HEK293 (cell line): ENCODE results near the gene OR2J3.

ENCODE experiments used
- CTCF ChIA-PET: fragments of 350-600 bp; formaldehyde crosslinking; extraction: SDS; loops from one replicate; lab custom pipeline; 2021; ENCODE audit warnings: antibody characterized with exemption; lab: Yijun Ruan, JAX
- POLR2A ChIA-PET: fragments of 300-600 bp; formaldehyde crosslinking; extraction: SDS; loops from one replicate; lab custom pipeline; 2020; ENCODE audit warnings: antibody characterized with exemption, inconsistent platforms; lab: Yijun Ruan, JAX
- H3K27ac ChIP-seq: fragments of 200-500 bp; sonication (Bioruptor generic); 2 replicates; pipeline ENCODE4 v1.5.1; 2014; ENCODE audit warnings: low read depth, low read length, control low read depth, inconsistent platforms; ENCODE audit errors: extremely low read depth
- H3K36me3 ChIP-seq, 2 experiments: fragments of 200-500 bp in 1 of 2; sonication (Bioruptor generic) in 1 of 2; 1 replicate in 1 of 2; 2 replicates in 1 of 2; pipeline ENCODE4 v1.5.1; 2014 to 2017; ENCODE audit warnings: inconsistent platforms in 2 of 2, low read length in 2 of 2; ENCODE audit not compliant: control insufficient read depth in 2 of 2, insufficient read depth in 1 of 2
- H3K4me1 ChIP-seq: fragments of 200-500 bp; sonication (Bioruptor generic); 2 replicates; pipeline ENCODE4 v1.5.1; 2014; ENCODE audit warnings: mild to moderate bottlenecking, low read length, inconsistent platforms; ENCODE audit not compliant: control insufficient read depth, insufficient read depth
- H3K4me3 ChIP-seq: 2 replicates; pipeline ENCODE4 v1.5.1; 2011; ENCODE audit warnings: low read depth, mild to moderate bottlenecking, control low read depth, low read length, moderate library complexity
- H3K9me3 ChIP-seq: fragments of 200-500 bp; sonication (Bioruptor generic); 2 replicates; pipeline ENCODE4 v1.5.1; 2014; ENCODE audit warnings: low read depth, low read length, inconsistent platforms; ENCODE audit not compliant: control insufficient read depth, insufficient read depth
- KLF10 ChIP-seq: fragments of 450-650 bp; IDR thresholded peaks from 2 replicates; pipeline ENCODE4 v1.5.1; 2018; ENCODE audit warnings: missing biosample characterization, mild to moderate bottlenecking, missing genetic modification characterization
- MYNN ChIP-seq: fragments of 450-650 bp; formaldehyde crosslinking; IDR thresholded peaks from 2 replicates; pipeline ENCODE4 v1.5.1; 2016; ENCODE audit warnings: missing biosample characterization, missing genetic modification characterization, borderline replicate concordance
- MZF1 ChIP-seq: fragments of 450-650 bp; formaldehyde crosslinking; IDR thresholded peaks from 2 replicates; pipeline ENCODE4 v1.5.1; 2017; ENCODE audit warnings: missing biosample characterization, missing genetic modification characterization, borderline replicate concordance
- PBX3 ChIP-seq: sonication (generic); formaldehyde crosslinking; IDR thresholded peaks from 2 replicates; pipeline ENCODE4 v1.8.1; 2022; ENCODE audit warnings: mild to moderate bottlenecking, moderate library complexity, missing genetic modification reagents
- PRDM1 ChIP-seq: fragments of 450-650 bp; formaldehyde crosslinking; IDR thresholded peaks from 2 replicates; pipeline ENCODE4; 2016; ENCODE audit warnings: missing biosample characterization, missing genetic modification characterization
- TSHZ1 ChIP-seq: fragments of 450-650 bp; formaldehyde crosslinking; IDR thresholded peaks from 2 replicates; pipeline ENCODE4 v1.5.1; 2016; ENCODE audit warnings: missing biosample characterization, missing genetic modification characterization, borderline replicate concordance
- ZBTB1 ChIP-seq: fragments of 450-650 bp; formaldehyde crosslinking; IDR thresholded peaks from 2 replicates; pipeline ENCODE4 v1.5.1; 2016; ENCODE audit warnings: missing biosample characterization, missing genetic modification characterization
- ZBTB21 ChIP-seq: fragments of 450-650 bp; formaldehyde crosslinking; IDR thresholded peaks from 2 replicates; pipeline ENCODE4 v1.5.1; 2017; ENCODE audit warnings: missing biosample characterization, missing genetic modification characterization
- ZNF112 ChIP-seq: fragments of 450-650 bp; formaldehyde crosslinking; IDR thresholded peaks from 2 replicates; pipeline ENCODE4 v1.5.0; 2017; ENCODE audit warnings: missing biosample characterization, missing genetic modification characterization
- ZNF211 ChIP-seq: fragments of 450-650 bp; formaldehyde crosslinking; IDR thresholded peaks from 2 replicates; pipeline ENCODE4 v1.5.1; 2016; ENCODE audit warnings: low read depth, missing biosample characterization, missing genetic modification characterization
- ZNF24 ChIP-seq: fragments of 450-650 bp; formaldehyde crosslinking; IDR thresholded peaks from 2 replicates; pipeline ENCODE4 v1.5.1; 2016; ENCODE audit warnings: missing biosample characterization, missing genetic modification characterization
- ZNF302 ChIP-seq: fragments of 450-650 bp; formaldehyde crosslinking; IDR thresholded peaks from 2 replicates; pipeline ENCODE4 v1.5.1; 2016; ENCODE audit warnings: missing biosample characterization, missing genetic modification characterization, low read depth
- ZNF366 ChIP-seq: fragments of 450-650 bp; formaldehyde crosslinking; conservative IDR thresholded peaks from 2 replicates; pipeline ENCODE4 v1.5.1; 2016; ENCODE audit warnings: missing biosample characterization, missing genetic modification characterization
- ZNF518A ChIP-seq: fragments of 450-650 bp; formaldehyde crosslinking; conservative IDR thresholded peaks from 2 replicates; pipeline ENCODE4 v1.5.1; 2016; ENCODE audit warnings: low read depth, missing biosample characterization, missing genetic modification characterization
- ZNF530 ChIP-seq: fragments of 450-650 bp; formaldehyde crosslinking; IDR thresholded peaks from 2 replicates; pipeline ENCODE4 v1.5.1; 2016; ENCODE audit warnings: low read depth, missing biosample characterization, missing genetic modification characterization
- ZNF548 ChIP-seq: fragments of 450-650 bp; formaldehyde crosslinking; IDR thresholded peaks from 2 replicates; pipeline ENCODE4 v1.5.1; 2016; ENCODE audit warnings: missing biosample characterization, missing genetic modification characterization
- ZNF558 ChIP-seq: fragments of 450-650 bp; formaldehyde crosslinking; IDR thresholded peaks from 2 replicates; pipeline ENCODE4 v1.5.1; 2016; ENCODE audit warnings: missing biosample characterization, missing genetic modification characterization
- ZNF704 ChIP-seq: fragments of 450-650 bp; formaldehyde crosslinking; IDR thresholded peaks from 2 replicates; pipeline ENCODE4 v1.5.1; 2016; ENCODE audit warnings: missing biosample characterization, missing genetic modification characterization

The OR2J3 gene

GRCh38 chr6:29079203-29079602, 28.7 kb upstream of the OR2J3 start:
- Histone ChIP-seq H3K4me3 (no peak overlapping the region), H3K36me3 (no peaks in the 10 kb centered on the region), H3K27ac (no peak overlapping the region), H3K4me1 (no peaks in the 10 kb centered on the region), H3K9me3 (no peaks in the 10 kb centered on the region)
- TF ChIP-seq PBX3 (CRISPR knock-in tag) = no peak
- no peak for TF ChIP-seq ZNF302
- no peak for TF ChIP-seq TSHZ1 (tag by site-specific recombination)
- POLR2A ChIA-PET = no interaction called here
- CTCF ChIA-PET = interaction anchor here (0.6 kb wide), 1 partner anchor 1866 kb away, joined by 3 read pairs; no protein-coding TSS in a partner anchor

- Histone ChIP-seq H3K27ac (no peak overlapping the region), H3K36me3 (no peaks in the 10 kb centered on the region), H3K9me3 (no peaks in the 10 kb centered on the region), H3K4me3 (no peak overlapping the region), H3K4me1 (no peaks in the 10 kb centered on the region)
- TF ChIP-seq ZNF366 (tag by site-specific recombination) = peak; percentile 89
- peak; percentile 50; the same call in 1 of the 2 replicates for TF ChIP-seq PRDM1 (tag by site-specific recombination)
- TF ChIP-seq ZNF518A = no peak
- ChIA-PET POLR2A (no interaction called here), CTCF (no interaction called here)
Observed at GRCh38 chr6:29081312-29081711, 26.5 kb upstream of the OR2J3 start.

GRCh38 chr6:29082457-29082856, 25.4 kb upstream of the OR2J3 start:
- no peak for TF ChIP-seq ZNF24 (tag by site-specific recombination)
- TF ChIP-seq ZNF530 (tag by site-specific recombination) = no peak
- TF ChIP-seq ZNF704 (tag by site-specific recombination) = no peak
- TF ChIP-seq PRDM1 (tag by site-specific recombination) = no peak
- no peak for TF ChIP-seq ZNF112 (tag by site-specific recombination)
- no peak for TF ChIP-seq ZBTB21 (tag by site-specific recombination)
- TF ChIP-seq ZNF548 = no peak
- no peak for TF ChIP-seq ZBTB1 (tag by site-specific recombination)
- no peak for TF ChIP-seq MYNN (tag by site-specific recombination)
- TF ChIP-seq MZF1 (tag by site-specific recombination) = no peak
- no peak for TF ChIP-seq ZNF211 (tag by site-specific recombination)
- TF ChIP-seq KLF10 = no peak
- TF ChIP-seq ZNF558 (tag by site-specific recombination) = no peak
- H3K9me3 ChIP-seq = no peaks in the 10 kb centered on the region
- ChIA-PET POLR2A (no interaction called here), CTCF (no interaction called here)
- no peak overlapping the region for H3K4me3 ChIP-seq
- H3K36me3 ChIP-seq = no peaks in the 10 kb centered on the region
- H3K27ac ChIP-seq = no peak overlapping the region
- H3K4me1 ChIP-seq = no peaks in the 10 kb centered on the region
